GM18870 (cell line): ENCODE data around the gene NRXN2.
"Not testable (repeated sequence)": the region's sequence is repeated elsewhere in the genome, so short reads cannot be mapped to it uniquely, and the experiment has no call there.

Experiments used
- ATAC-seq: cut with Tn5 transposase; IDR thresholded peaks from one replicate; pipeline ENCODE4 v1.9.1; 2021; ENCODE audit warnings: moderate library complexity; ENCODE audit not compliant: unreplicated experiment

Gene NRXN2

GRCh38 chr11:64705501-64705900, 17.5 kb downstream of the NRXN2 start:
- no peak for ATAC-seq

GRCh38 chr11:64703048-64703447, 19.9 kb downstream of the NRXN2 start:
- ATAC-seq = no peak

DNA sequence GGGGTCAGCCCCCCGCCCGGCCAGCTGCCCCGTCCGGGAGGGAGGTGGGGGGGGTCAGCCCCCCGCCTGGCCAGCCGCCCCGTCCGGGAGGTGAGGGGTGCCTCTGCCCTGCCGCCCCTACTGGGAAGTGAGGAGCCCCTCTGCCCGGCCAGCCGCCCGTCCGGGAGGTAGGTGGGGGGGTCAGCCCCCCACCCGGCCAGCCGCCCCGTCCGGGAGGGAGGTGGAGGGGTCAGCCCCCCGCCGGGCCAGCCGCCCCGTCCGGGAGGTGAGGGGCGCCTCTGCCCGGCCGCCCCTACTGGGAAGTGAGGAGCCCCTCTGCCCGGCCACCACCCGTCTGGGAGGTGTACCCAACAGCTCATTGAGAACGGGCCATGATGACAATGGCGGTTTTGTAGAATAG, 21.0 kb downstream of the NRXN2 start:
- ATAC-seq = not testable (repeated sequence)

DNA sequence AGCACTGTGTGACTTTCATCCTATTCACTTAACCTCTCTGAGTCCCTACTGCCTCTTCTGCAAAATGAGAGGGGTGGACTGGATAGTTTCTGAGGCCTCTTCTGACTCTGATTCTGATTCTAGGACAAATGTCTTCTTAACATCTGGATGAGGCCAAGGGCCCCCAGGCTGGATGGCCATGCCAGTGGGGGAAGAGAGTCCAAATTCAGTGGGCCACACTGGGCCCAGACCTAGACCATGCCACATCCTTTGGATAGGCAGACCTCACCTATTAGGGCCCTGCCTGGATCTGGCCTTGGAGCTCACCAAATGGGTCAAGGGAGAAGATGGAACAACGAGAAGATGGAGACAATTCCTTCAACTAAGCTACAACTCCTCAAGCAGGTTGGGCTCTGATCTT, 24.6 kb downstream of the NRXN2 start:
- ATAC-seq = no peak

GRCh38 chr11:64697663-64698375, 25.2 kb downstream of the NRXN2 start:
- no peak for ATAC-seq

- ATAC-seq = no peak
Measured at GRCh38 chr11:64696045-64696444, 27.0 kb downstream of the NRXN2 start.

DNA sequence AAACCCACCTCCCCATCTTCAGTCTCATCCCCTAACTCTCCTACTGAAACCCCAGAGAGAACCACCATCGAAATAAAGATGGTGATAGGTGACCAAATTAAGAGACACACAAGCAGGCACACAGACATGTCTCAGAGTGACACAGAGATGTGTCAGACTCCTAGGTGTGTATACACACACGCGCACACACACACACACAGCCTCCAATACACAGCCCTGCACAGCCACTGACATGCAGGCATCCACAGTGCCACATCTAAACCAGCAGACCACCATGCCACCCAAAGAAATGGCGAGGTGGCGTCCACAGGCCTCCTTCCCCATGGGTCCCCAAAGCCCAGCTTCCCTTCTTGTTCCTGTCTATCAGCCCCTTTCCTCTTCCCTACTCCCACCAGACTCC, 27.4 kb downstream of the NRXN2 start:
- ATAC-seq = no peak

GRCh38 chr11:64694821-64695365, 28.1 kb downstream of the NRXN2 start:
- ATAC-seq = no peak

- no peak for ATAC-seq
Measured at GRCh38 chr11:64694026-64694755, 28.8 kb downstream of the NRXN2 start.

GRCh38 chr11:64692764-64693331, 30.1 kb downstream of the NRXN2 start:
- ATAC-seq = no peak

DNA sequence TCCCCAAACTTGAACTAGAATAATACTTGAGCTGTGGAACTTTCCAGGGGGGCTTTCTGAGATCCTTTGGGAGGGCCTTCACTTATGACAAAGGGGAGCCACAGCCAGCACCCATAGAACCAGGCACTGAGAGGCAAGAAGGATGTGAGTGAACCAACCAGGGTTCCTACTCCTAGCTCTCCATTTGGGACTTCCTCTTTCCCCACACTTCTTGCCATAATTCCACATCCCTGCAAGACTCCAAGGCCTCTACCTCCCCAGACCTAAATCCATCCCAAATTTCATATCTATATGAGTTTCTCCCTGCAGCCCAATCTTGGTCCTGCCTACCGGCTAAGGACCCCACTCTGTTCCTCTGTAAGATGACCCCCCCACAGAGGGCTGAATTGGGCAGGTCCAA, 31.5 kb downstream of the NRXN2 start:
- ATAC-seq = no peak

- no peak for ATAC-seq
Measured at GRCh38 chr11:64690235-64690634, 32.8 kb downstream of the NRXN2 start.

DNA sequence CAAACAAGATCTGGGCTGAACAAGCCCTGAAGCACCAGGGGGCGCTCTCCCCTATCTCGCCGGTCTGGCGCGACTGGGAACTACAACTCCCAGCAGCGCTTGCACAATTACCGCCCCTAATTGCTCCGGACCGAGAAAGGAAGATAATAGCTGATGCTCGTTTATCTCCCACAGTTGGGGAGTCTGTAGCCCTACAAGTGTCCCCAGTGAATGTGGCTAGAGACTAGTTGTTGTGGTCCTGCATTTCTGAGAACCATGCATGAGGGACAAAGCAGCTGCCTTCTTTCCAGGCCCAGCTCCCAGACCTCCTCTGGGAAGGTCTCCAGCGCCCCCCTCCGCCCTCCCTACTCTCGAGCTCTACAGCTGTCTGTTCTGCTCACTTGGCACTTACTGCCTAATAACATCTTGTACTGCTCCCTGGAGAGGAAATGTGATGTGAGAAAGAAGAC, 34.4 kb downstream of the NRXN2 start:
- no peak for ATAC-seq

DNA sequence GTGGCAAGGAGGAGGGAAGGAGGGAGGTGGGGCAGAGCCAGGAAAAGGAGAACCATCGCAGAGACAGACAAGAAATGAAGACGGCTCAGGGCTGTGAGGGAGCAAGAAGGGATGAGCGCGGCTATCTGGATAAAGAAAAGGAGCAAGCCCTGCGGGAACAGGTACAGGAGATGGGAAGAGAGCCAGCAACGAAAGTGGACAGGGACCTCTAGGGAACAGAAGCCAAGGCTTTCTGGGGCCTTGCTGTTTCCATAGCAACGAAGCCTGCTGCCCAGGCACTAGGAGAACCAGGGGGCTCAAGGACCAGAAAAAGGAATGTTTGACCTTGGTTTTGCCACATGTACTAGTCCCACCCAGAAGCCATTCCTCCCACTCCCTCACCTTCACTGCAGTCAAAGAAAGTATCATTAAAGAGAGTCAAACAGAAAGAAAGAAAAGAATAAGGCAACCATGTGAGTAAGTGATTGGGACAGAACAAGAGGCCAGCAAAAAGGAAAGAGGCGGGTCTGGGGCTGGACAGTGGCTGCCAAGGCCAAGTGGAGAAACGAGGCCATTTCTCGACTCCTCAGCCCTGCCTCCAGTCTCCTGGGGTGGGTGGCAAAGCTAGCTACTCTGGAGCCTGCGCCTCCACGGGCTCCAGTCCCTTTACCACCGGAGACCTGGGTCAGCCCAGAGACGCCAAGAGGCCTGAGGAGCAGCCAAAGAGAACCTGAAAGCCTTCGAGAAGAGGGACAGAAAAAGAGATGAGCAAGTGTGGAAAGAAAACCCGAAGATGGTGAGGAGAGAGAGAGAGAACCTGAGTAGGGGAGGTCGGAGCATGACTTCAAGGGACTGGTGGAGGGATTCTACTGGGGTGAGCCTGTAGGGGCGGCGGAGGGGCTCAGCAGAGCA, 35.1 kb downstream of the NRXN2 start:
- no peak for ATAC-seq

DNA sequence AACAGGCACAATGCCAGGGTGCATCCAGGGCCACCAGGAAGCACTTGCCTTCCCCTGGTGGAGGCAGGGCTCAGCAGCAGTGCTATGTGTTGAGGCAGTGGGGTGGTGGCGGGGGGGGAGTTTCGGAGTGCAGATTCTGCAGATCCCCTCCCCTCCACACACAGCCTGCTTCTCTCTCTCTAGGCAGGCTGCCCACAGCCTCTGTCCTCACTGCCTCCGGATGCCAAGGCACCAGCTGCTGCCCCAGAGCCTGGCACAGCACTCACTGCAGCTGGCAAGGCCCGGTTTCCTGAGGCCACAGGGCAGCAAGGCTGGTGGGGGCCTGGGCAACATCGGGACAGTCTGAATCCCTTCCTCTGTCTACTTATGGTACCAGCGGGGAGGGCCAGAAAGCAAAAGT, 35.8 kb downstream of the NRXN2 start:
- ATAC-seq = no peak

DNA sequence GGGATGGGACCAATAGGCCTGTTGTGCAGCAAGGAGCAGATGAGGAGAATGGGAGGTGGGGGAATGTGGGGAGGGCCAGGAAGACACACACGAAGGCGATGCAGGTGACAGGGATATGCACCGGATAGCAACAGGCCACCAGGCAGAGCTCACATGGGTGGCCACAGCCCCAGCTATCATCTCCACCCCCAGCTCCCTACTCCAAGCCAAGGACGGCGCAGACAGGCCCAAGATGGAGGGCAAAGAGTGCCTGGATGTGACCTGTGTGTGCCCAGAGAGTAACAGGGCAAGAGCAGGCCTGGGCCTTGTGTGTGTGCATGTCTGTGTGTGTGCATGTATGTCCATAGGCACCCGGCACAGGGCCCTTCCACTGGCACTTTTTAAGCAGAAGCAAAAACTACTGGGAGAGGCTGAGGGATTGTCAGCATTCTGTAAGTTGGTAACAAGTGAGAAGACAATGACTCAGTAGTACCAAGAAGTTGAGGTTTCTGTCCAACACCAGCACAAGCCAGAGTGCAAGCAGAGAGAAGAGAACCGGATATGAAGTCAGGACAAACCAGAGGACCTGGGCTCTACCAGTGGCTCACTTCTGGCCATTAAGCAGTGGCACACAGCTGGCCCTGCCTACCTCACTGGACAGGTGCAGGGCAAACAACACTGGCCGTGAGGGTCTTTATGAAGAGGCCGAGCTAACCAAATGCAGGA, 36.4 kb downstream of the NRXN2 start:
- ATAC-seq = no peak

DNA sequence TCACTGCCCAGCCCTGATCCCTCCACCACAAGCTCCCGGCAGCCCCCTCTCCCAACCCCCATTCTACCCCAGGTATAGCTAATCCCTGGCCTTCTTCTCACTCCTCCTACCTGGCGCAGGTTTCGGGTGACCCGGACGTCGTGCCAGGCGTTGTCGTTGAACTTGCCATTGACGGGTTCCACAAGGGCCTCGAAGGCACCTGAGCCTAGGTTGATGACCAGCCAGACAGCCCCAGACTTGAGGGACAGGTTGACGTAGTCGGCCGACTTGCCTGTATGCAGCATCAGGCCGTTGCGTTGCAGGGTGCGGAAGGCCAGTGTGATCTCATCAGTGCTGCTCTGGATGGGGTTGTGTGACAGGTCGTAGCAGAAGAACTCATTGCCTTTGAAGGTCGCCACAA, 37.5 kb downstream of the NRXN2 start:
- ATAC-seq = no peak

DNA sequence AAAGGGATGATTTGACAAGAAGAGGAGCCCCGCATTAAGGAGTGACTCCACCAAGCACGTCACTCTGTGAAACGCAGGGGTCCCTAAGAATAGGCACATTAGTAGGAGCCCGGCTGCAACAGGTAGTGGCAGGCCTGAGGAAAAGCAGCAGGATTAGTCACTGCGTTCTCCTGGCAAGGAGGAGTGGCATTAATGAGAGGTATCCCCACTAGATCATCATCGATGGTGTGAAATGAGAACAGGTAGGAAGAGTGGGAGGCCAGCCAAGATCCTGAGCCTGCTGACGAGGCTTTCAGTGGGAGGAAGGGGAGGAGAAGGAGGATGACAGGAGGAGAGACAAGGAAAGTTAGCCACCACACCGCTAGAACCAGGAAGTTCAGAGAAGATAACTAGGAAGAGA, 38.6 kb downstream of the NRXN2 start:
- no peak for ATAC-seq

DNA sequence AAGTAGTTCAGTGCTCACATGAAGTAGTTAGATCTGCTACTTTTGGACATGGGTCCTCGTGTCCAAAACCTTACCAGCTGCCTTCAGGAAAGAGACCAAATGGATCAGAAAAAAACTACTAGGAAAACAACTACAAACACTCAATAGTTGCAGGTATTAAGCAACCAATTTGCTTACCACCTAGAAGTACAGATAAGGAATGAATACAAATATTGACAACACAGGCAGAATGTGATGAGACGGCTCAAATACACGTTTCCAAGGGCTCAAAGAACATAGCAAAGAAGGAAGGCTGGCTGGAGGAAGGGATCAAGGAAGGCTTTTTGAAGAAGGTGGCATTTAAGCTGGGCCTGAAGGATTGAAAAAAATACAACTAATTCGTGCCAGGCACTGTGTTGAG, 41.8 kb downstream of the NRXN2 start:
- no peak for ATAC-seq

DNA sequence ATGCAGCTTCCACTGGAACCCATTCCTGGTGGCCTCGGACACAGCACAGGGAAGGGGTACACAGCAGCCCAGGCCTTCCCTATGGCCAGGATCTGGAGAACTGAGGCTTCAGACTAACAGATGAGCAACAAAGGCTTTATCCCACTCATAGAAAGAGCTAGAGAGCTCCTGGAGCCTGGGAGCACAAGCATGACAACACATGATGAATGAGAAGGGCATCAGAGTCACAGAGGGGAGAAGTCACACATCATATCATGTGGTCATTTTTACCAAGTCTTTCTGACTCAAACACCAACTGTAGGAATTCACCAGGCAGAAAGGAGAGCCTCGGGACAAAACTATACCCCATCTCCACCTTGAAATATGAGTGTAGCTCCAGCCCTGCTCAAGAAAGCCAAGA, 43.2 kb downstream of the NRXN2 start:
- ATAC-seq = no peak
